AG10803 (cell line): ENCODE data around the gene AURKB.
"Not testable (repeated sequence)": the region's sequence is repeated elsewhere in the genome, so short reads cannot be mapped to it uniquely, and the experiment has no call there.

ENCODE experiments used
- DNase-seq: peaks from one replicate; pipeline ENCODE4 v3.0.0; 2010; ENCODE audit warnings: low read depth
- H3K4me3 ChIP-seq: 2 replicates; pipeline ENCODE4 v1.5.1; 2011; ENCODE audit warnings: mild to moderate bottlenecking, low read length, control low read depth
- CTCF ChIP-seq: conservative IDR thresholded peaks from 2 replicates; pipeline ENCODE4 v1.5.1; 2011; ENCODE audit warnings: mild to moderate bottlenecking, low read length, control low read depth, inconsistent platforms

AURKB gene

DNA sequence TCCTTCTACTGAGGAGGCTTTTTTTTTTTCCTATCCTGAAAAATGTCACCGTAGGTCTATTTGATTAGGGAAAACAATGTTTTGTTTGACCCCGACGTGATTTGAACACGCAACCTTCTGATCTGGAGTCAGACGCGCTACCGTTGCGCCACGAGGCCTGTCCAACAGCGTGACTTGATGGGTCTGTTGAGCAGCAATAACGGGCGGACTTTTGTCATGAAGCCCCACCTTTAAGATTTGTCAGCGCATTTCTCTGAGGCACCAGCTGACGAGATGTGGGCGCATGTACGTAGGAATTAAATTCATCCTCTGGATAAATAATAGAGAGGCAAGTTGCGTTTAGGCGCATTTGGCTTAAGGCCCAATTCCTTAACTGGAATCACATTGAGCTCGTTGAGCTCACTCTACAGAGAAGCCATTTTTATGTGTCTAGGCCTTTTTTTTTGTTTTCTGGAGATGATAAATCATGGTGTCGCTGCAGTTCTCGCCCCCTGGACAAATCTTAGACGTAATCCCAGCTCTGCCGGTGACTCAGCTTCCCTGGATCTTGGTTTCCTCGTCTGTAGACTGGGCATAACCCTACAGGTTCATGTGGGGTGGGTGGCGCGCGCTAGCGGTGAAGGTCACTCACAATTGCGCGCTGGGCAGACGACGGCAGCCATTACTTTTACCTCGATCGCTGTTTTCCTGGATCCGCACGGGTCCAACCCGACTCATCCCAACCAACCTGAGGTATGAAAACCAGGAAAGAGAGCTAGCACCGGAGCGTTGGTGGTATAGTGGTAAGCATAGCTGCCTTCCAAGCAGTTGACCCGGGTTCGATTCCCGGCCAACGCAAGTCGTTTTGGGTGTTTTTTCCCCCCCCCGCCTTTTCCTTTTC is 10.6 kb upstream of the AURKB start:
- no peak for TF ChIP-seq CTCF
- peak overlapping the region; percentile 89 for H3K4me3 ChIP-seq
- peak; percentile 94 for DNase-seq

- not testable (repeated sequence) for DNase-seq, H3K4me3 ChIP-seq
These were observed 3.6 kb upstream of the AURKB start for GRCh38 chr17:8214000-8214399.

DNA sequence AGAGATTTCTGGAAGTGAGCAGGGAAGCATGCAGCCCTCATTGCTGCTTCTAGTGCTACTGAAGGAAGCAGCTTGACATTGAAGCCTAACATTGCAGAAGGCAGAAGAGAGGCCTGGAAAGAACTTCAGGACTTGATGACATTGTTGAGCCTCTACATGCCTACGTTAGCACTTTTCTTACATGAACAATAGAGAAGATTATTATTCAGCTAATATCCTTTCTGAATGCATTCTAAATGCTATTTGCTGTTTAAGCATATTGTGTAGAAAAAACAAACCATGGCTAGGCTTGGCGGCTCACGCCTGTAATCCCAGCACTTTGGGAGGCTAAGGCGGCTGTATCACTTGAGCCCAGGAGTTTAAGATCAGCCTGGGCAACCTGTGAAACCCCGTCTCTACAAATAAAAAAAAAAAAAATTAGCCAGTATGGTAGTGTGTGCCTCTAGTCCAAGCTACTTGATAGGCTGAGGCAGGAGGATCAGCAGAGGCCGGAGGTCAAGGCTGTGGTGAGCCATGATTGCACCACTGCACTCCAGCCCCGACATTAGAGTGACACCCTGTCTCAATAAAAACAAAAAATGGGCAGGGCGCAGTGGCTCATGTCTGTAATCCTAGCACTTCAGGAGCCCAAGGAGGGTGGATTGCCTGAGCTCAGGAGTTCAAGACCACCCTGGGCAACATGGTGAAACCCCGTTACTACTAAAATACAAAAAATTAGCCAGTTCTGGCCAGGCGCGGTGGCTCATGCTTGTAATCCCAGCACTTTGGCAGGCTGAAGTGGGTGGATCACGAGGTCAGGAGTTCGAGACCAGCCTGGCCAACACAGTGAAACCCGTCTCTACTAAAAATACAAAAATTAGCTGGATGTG is 2.2 kb upstream of the AURKB start:
- H3K4me3 ChIP-seq = no peak overlapping the region
- no peak for TF ChIP-seq CTCF
- DNase-seq = no peak

GRCh38 chr17:8210761-8211458 is 535 bp upstream of the AURKB start:
- DNase-seq = no peak
- TF ChIP-seq CTCF = no peak
- peak overlapping the region; percentile 84 for H3K4me3 ChIP-seq

- DNase-seq = no peak
- TF ChIP-seq CTCF = no peak
- H3K4me3 ChIP-seq = no peak overlapping the region
These were observed 3.8 kb downstream of the AURKB start for GRCh38 chr17:8206536-8206935.

GRCh38 chr17:8204761-8205555 is 5.4 kb downstream of the AURKB start:
- TF ChIP-seq CTCF = no peak
- DNase-seq = no peak
- H3K4me3 ChIP-seq = no peak overlapping the region
